GM21360 (cell line): ENCODE results near the gene FAM25C.
"Not testable (repeated sequence)": the region's sequence is repeated elsewhere in the genome, so short reads cannot be mapped to it uniquely, and the experiment has no call there.

Experiments
- ATAC-seq: cut with Tn5 transposase; IDR thresholded peaks from one replicate; pipeline ENCODE4 v1.9.1; 2021; ENCODE audit warnings: mild to moderate bottlenecking, moderate library complexity; ENCODE audit not compliant: unreplicated experiment

Gene FAM25C

GRCh38 chr10:47999691-48000090, at the start of gene FAM25C:
TSS of gene FAM25C (minus strand) at chr10:47999791. CDS start at chr10:47999765, 26 bp downstream.
- not testable (repeated sequence) for ATAC-seq

- ATAC-seq: not testable (repeated sequence)
Measured at GRCh38 chr10:48044557-48044956, 45.0 kb upstream of the FAM25C start.

- ATAC-seq: not testable (repeated sequence)
Measured at GRCh38 chr10:48031390-48031789, 31.8 kb upstream of the FAM25C start.

GRCh38 chr10:48002306-48002705, 2.7 kb upstream of the FAM25C start:
- ATAC-seq: not testable (repeated sequence)

- ATAC-seq: not testable (repeated sequence)
Measured at GRCh38 chr10:47994045-47994444, 5.5 kb downstream of the FAM25C start.

- not testable (repeated sequence) for ATAC-seq
Measured at GRCh38 chr10:47992560-47992959, 7.0 kb downstream of the FAM25C start.

- ATAC-seq: not testable (repeated sequence)
Measured at GRCh38 chr10:47991706-47992105, 7.9 kb downstream of the FAM25C start.

- not testable (repeated sequence) for ATAC-seq
Measured at GRCh38 chr10:47990097-47990496, 9.5 kb downstream of the FAM25C start.

- not testable (repeated sequence) for ATAC-seq
Measured at GRCh38 chr10:47989542-47989950, 10.0 kb downstream of the FAM25C start.

GRCh38 chr10:47988718-47989541, 10.7 kb downstream of the FAM25C start:
- not testable (repeated sequence) for ATAC-seq

- ATAC-seq: not testable (repeated sequence)
Measured at GRCh38 chr10:47987952-47988351, 11.6 kb downstream of the FAM25C start.

GRCh38 chr10:47986413-47987230, 13.0 kb downstream of the FAM25C start:
- not testable (repeated sequence) for ATAC-seq

- ATAC-seq: not testable (repeated sequence)
Measured at GRCh38 chr10:47975409-47975808, 24.2 kb downstream of the FAM25C start.

GRCh38 chr10:47973131-47973530, 26.5 kb downstream of the FAM25C start:
- ATAC-seq: not testable (repeated sequence)

GRCh38 chr10:47972077-47972476, 27.5 kb downstream of the FAM25C start:
- ATAC-seq: not testable (repeated sequence)

GRCh38 chr10:47971598-47971997, 28.0 kb downstream of the FAM25C start:
- not testable (repeated sequence) for ATAC-seq

- ATAC-seq: not testable (repeated sequence)
Measured at GRCh38 chr10:47970047-47970446, 29.5 kb downstream of the FAM25C start.

- not testable (repeated sequence) for ATAC-seq
Measured at GRCh38 chr10:47968988-47969387, 30.6 kb downstream of the FAM25C start.

GRCh38 chr10:47964280-47965063, 35.1 kb downstream of the FAM25C start:
- not testable (repeated sequence) for ATAC-seq

GRCh38 chr10:47962785-47963184, 36.8 kb downstream of the FAM25C start:
- not testable (repeated sequence) for ATAC-seq

- not testable (repeated sequence) for ATAC-seq
Measured at GRCh38 chr10:47960699-47961098, 38.9 kb downstream of the FAM25C start.
